ENCODE data around the gene ALKBH3.

Gene ALKBH3

DNA sequence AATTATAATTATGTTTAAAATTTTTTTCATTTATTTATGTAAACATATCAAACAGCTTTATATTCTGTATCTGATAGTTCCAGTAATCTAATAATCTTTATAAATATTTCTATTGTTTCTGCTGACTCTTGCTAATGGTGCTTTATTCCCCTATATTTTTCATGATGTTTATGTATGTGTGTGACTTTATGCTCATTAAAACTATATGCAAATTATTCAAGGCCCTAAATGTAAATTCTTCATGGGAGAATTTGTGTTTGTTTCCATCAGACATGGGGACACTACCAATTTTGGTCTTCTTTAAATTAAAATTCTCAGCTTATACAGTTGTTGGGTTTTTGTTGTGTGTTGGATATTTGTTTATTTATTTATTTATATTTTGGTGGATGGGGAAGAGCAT lies 13.7 kb upstream of the ALKBH3 start:
- Histone ChIP-seq H3K4me3 (ENCODE audit: low read length) (no peak overlapping the region), H2AFZ (ENCODE audit: low read depth, low read length) (no peak overlapping the region), H3K4me1 (ENCODE audit: insufficient read depth, low read length) (no peaks in the 10 kb centered on the region), H3K9me3 (ENCODE audit: low read length) (no peaks in the 10 kb centered on the region), H3K27me3 (ENCODE audit: insufficient read depth, low read length) (peaks cover 6% of the 10 kb centered on the region), H3K36me3 (ENCODE audit: insufficient read depth, low read length) (no peaks in the 10 kb centered on the region)

DNA sequence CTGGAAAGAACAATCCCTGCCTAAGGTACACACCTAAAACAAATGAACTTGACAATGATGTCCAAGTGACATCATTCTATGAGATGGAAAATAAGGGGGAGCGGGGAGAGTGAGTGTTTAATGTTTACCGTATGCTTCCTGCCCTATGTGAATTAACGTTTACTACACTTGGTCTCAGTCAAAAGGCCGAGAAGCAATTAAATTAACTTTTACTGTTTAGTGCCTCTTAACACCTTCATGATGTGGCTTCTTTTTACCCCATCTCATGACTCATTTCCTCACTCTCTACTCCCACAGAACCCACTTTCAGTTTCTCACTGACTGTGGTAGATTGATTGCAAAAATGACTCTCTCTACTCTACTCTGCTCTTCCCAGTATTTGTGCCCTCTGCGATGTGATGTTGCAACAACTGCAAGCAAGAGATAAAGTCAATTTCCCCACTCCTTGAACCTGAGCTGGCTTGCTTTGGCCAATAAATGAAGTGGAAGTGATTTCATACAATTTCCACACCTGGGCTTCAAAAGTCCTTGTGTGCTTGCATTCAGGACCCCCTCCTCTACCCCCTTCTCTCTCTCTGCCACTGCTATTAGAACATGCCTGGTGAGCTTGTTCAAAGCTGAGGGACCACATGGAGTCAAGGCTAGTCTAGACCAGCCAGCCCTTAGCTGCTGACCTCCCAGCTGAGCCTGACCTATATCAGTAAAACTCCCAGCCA lies 11.6 kb upstream of the ALKBH3 start:
- H3K36me3 ChIP-seq (ENCODE audit: insufficient read depth, low read length), result no peaks in the 10 kb centered on the region
- H2AFZ ChIP-seq (ENCODE audit: low read depth, low read length), result no peak overlapping the region
- peaks cover 15% of the 10 kb centered on the region for H3K27me3 ChIP-seq (ENCODE audit: insufficient read depth, low read length)
- no peak overlapping the region for H3K4me3 ChIP-seq (ENCODE audit: low read length)
- no peaks in the 10 kb centered on the region for H3K4me1 ChIP-seq (ENCODE audit: insufficient read depth, low read length)
- H3K9me3 ChIP-seq (ENCODE audit: low read length), result no peaks in the 10 kb centered on the region

DNA sequence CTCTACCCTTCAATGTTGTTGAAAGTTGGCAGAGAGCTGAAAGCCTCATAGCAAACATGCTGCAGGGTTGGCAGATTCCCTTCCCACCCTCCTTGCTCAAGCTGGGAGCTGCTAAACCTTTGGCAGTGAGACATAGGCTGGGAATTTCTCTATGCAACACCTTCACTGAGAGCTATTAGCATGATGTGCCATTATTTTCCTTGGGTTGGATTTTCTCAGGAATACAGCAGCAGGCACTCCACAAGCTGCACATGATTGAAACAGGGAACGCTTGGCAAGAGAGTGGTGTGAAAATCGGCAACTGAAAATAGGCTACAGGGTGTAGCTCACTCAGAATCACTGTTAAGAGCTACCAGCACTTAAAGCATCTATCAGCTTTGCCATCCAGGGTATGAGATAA lies 9.6 kb upstream of the ALKBH3 start:
- Histone ChIP-seq H3K4me1 (ENCODE audit: insufficient read depth, low read length) (no peaks in the 10 kb centered on the region), H3K9me3 (ENCODE audit: low read length) (no peaks in the 10 kb centered on the region), H2AFZ (ENCODE audit: low read depth, low read length) (no peak overlapping the region), H3K4me3 (ENCODE audit: low read length) (no peak overlapping the region), H3K27me3 (ENCODE audit: insufficient read depth, low read length) (peaks cover 23% of the 10 kb centered on the region), H3K36me3 (ENCODE audit: insufficient read depth, low read length) (no peaks in the 10 kb centered on the region)

DNA sequence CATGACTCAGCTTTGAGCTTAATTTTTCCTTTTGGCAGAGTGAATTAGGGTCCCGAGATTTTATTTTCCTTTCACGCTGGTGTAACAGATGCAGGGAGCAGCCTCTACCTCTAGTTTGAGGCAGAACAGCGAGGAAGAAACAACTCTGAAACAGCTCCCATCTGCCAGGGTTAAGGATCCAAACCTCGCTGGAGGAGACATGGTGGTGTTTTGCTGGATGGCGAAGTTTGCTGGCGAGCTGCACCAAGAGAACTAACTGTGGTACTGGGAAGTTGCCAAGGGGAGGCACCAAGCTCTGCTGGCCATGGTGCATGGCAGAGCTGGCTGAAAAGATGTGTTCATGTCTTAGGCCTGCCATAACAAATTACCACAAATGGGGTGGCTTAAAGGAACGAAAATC lies 7.6 kb upstream of the ALKBH3 start:
- no peaks in the 10 kb centered on the region for H3K36me3 ChIP-seq (ENCODE audit: insufficient read depth, low read length)
- H3K4me1 ChIP-seq (ENCODE audit: insufficient read depth, low read length), result no peaks in the 10 kb centered on the region
- H3K27me3 ChIP-seq (ENCODE audit: insufficient read depth, low read length), result peaks cover 25% of the 10 kb centered on the region
- H2AFZ ChIP-seq (ENCODE audit: low read depth, low read length), result no peak overlapping the region
- no peak overlapping the region for H3K4me3 ChIP-seq (ENCODE audit: low read length)
- no peaks in the 10 kb centered on the region for H3K9me3 ChIP-seq (ENCODE audit: low read length)

DNA sequence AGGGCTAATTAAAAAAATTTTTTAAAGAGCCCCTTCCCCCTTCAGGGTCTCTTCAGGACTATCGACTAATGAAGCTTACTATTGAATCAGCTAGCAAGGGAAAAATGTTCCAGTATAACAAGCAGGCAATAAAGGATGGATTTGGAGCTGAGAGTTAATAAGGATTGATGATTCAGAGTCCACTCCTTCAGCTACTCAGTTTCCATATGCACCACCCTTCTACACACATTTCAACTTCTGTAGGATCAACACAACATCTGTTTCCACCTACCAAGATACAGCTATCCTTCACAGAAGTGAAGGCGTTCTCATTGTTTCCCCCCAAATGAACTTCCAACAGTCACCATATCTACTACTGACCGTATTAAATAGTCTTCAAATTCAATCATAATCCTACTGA lies 6.6 kb upstream of the ALKBH3 start:
- H3K36me3 ChIP-seq (ENCODE audit: insufficient read depth, low read length), result no peaks in the 10 kb centered on the region
- no peak overlapping the region for H2AFZ ChIP-seq (ENCODE audit: low read depth, low read length)
- H3K4me1 ChIP-seq (ENCODE audit: insufficient read depth, low read length), result no peaks in the 10 kb centered on the region
- no peak overlapping the region for H3K4me3 ChIP-seq (ENCODE audit: low read length)
- no peaks in the 10 kb centered on the region for H3K9me3 ChIP-seq (ENCODE audit: low read length)
- peaks cover 28% of the 10 kb centered on the region for H3K27me3 ChIP-seq (ENCODE audit: insufficient read depth, low read length)

DNA sequence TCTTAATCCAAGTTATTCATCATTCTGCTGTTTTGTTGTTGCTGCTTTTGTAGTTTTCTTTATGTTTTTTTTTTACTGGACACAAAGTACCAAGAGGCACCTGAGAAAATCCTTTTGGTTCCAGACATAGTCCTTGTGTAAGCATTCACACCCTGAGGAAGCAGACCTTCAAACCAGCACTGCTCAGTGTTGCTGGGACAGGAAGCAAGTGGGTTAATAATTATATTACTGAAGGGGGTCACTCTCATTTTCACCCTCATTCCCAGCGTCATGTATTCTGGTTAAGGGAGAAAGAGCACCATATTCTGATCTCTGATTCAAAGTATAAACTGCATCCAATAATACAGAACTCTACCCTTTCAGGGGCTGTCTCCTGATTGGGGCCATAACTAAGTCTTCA lies 5.9 kb upstream of the ALKBH3 start:
- Histone ChIP-seq H2AFZ (ENCODE audit: low read depth, low read length) (no peak overlapping the region), H3K36me3 (ENCODE audit: insufficient read depth, low read length) (no peaks in the 10 kb centered on the region), H3K9me3 (ENCODE audit: low read length) (no peaks in the 10 kb centered on the region), H3K4me1 (ENCODE audit: insufficient read depth, low read length) (no peaks in the 10 kb centered on the region), H3K27me3 (ENCODE audit: insufficient read depth, low read length) (peaks cover 28% of the 10 kb centered on the region), H3K4me3 (ENCODE audit: low read length) (no peak overlapping the region)

DNA sequence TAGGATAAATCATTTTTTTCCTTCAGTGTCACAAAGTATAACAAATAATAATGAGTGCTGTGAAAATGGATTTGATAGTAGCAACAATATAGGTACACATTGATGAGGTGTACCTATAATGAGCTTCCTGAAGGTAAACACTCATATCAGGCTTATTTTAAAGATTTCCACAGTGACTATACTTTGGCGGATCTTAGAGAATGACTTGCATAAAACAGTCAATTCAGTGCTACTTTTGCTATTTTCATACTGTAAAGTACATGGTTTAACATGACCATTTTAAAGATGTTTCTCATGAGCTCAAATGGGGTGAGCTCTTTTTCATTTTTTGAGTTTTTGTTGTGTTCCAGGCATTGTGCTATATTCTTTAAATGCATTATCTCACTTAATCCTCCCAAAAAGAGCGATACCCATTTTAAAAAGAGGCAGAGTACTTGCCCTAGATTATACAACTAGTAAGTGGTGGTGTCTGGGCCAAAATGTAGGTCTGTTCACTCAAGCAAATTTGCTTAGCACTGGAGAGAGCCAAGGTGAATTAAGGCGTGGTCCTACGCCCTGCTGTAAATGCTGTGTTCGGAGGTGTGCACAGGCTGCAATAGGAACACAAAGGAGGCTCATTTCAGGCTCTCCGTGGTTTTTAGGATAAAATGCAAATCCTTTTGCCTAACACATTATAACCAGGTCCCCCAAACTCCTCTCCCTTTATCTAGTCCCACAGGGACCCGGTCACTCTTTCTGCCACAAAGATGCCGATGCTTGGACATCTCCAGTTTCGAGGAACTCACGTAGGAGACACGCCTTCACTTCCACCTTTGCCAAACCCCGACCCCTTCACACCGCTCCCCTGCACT lies 617 bp upstream of the ALKBH3 start:
- Histone ChIP-seq H3K4me1 (ENCODE audit: insufficient read depth, low read length) (peaks cover 8% of the 10 kb centered on the region), H2AFZ (ENCODE audit: low read depth, low read length) (peak overlapping the region; percentile 59), H3K4me3 (ENCODE audit: low read length) (peak overlapping the region; percentile 85)

DNA sequence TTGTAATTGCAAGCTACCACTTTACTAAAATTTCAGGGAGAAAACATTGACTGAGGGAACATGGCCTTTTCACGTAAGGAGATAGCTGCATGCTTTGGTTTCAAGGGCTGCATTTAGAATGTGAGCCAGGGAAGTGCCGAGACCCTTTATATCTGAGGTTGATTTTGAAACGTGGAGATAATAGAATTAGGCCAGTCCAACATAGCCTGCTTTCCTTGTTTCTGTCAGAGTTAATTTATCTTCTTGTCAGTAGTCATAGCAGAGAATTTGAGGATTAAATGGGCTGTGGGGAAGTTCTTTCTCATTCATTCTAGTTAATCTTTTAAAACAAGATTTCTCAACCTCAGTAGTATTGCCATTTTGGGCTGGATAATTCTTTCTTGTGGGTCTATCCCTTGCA lies 12.2 kb downstream of the ALKBH3 start:
- Histone ChIP-seq H3K27me3 (ENCODE audit: insufficient read depth, low read length) (no peaks in the 10 kb centered on the region), H3K4me3 (ENCODE audit: low read length) (no peak overlapping the region), H3K36me3 (ENCODE audit: insufficient read depth, low read length) (peaks cover 80% of the 10 kb centered on the region), H3K4me1 (ENCODE audit: insufficient read depth, low read length) (no peaks in the 10 kb centered on the region), H3K9me3 (ENCODE audit: low read length) (no peaks in the 10 kb centered on the region), H2AFZ (ENCODE audit: low read depth, low read length) (no peak overlapping the region)

More for the DNA sequence above, 617 bp upstream of the ALKBH3 start:
- peaks cover 9% of the 10 kb centered on the region for H3K27me3 ChIP-seq (ENCODE audit: insufficient read depth, low read length)
- H3K36me3 ChIP-seq (ENCODE audit: insufficient read depth, low read length), result peaks cover 20% of the 10 kb centered on the region
- H3K9me3 ChIP-seq (ENCODE audit: low read length), result no peaks in the 10 kb centered on the region

DNA sequence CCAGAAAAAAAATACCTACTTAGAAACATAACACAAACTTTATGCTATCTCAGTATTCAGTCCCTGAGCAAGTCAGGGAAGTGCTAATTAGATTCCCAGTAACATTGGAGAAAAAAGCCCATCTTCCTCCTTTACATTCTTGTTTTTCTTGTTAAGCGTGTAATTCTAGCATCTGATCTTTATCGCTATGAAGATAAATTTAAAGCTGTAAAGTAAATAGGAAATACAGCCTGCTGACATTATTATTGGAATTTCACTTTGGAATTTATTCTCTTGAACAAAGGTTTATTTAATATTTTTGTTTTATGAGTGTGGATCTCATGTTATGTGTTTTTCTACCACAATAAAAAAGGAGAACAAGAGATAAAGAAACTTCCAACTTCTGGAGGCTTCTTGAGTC lies 13.9 kb downstream of the ALKBH3 start:
- H3K36me3 ChIP-seq (ENCODE audit: insufficient read depth, low read length), result peaks cover 86% of the 10 kb centered on the region
- H3K4me1 ChIP-seq (ENCODE audit: insufficient read depth, low read length), result no peaks in the 10 kb centered on the region
- peaks cover 5% of the 10 kb centered on the region for H3K9me3 ChIP-seq (ENCODE audit: low read length)
- no peak overlapping the region for H2AFZ ChIP-seq (ENCODE audit: low read depth, low read length)
- no peaks in the 10 kb centered on the region for H3K27me3 ChIP-seq (ENCODE audit: insufficient read depth, low read length)
- no peak overlapping the region for H3K4me3 ChIP-seq (ENCODE audit: low read length)

DNA sequence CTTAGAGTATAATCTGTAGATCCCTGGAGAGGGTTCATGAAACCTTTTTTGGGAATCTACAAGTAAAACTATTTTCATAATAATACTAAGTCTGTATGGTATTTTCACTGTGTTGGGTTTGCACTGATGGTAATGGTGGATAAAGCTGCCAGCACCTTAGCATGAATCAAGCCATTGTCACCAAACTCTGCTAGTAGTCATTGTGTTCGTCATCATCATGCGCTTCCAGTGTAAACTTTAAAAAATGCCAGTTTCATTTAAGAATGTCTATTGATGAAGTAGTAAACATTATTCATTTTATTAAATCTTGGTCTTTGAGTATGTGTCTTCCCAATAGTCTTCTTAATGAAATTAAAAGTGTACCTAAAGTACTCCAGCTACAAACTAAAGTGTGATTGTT lies 15.0 kb downstream of the ALKBH3 start:
- no peaks in the 10 kb centered on the region for H3K4me1 ChIP-seq (ENCODE audit: insufficient read depth, low read length)
- no peak overlapping the region for H3K4me3 ChIP-seq (ENCODE audit: low read length)
- peaks cover 5% of the 10 kb centered on the region for H3K9me3 ChIP-seq (ENCODE audit: low read length)
- no peak overlapping the region for H2AFZ ChIP-seq (ENCODE audit: low read depth, low read length)
- H3K36me3 ChIP-seq (ENCODE audit: insufficient read depth, low read length), result peaks cover 82% of the 10 kb centered on the region
- no peaks in the 10 kb centered on the region for H3K27me3 ChIP-seq (ENCODE audit: insufficient read depth, low read length)

DNA sequence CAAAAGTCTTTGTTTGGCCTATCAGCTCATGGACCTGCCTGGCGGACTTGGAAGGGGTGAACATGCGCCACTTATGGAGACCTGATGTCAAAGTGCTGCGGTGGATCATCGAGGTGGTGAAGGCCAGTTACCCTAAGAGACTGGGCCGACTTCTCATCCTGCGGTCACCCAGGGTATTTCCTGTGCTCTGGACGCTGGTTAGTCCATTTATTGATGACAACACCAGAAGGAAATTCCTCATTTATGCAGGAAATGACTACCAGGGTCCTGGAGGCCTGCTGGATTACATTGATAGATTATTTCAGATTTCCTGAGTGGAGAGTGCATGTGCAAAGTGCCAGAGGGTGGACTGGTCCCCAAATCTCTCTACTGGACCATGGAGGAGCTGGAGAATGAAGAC lies 17.9 kb downstream of the ALKBH3 start:
- Histone ChIP-seq H3K4me3 (ENCODE audit: low read length) (no peak overlapping the region), H3K4me1 (ENCODE audit: insufficient read depth, low read length) (no peaks in the 10 kb centered on the region), H2AFZ (ENCODE audit: low read depth, low read length) (no peak overlapping the region), H3K9me3 (ENCODE audit: low read length) (peaks cover 5% of the 10 kb centered on the region), H3K27me3 (ENCODE audit: insufficient read depth, low read length) (no peaks in the 10 kb centered on the region), H3K36me3 (ENCODE audit: insufficient read depth, low read length) (peaks cover 81% of the 10 kb centered on the region)

DNA sequence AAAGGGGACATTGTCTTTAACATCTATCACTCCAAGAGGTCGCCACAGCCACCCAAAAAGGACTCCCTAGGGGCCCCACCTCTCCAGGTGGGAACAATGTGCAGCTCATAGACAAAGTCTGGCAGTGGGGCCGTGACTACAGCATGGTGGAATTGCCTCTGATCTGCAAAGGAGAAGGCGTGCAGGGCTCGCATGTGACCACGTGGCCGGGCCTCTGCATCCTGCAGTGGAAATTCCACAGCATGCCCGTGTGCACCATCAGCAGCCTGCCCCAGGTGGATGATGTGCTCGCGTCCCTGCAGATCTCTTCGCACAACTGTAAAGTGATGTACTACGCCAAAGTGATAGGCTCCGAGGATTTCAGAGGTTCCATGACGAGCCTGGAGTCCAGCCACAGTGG lies 18.5 kb downstream of the ALKBH3 start:
- Histone ChIP-seq H3K36me3 (ENCODE audit: insufficient read depth, low read length) (peaks cover 76% of the 10 kb centered on the region), H2AFZ (ENCODE audit: low read depth, low read length) (no peak overlapping the region), H3K27me3 (ENCODE audit: insufficient read depth, low read length) (no peaks in the 10 kb centered on the region), H3K4me3 (ENCODE audit: low read length) (no peak overlapping the region), H3K4me1 (ENCODE audit: insufficient read depth, low read length) (no peaks in the 10 kb centered on the region), H3K9me3 (ENCODE audit: low read length) (peaks cover 5% of the 10 kb centered on the region)

DNA sequence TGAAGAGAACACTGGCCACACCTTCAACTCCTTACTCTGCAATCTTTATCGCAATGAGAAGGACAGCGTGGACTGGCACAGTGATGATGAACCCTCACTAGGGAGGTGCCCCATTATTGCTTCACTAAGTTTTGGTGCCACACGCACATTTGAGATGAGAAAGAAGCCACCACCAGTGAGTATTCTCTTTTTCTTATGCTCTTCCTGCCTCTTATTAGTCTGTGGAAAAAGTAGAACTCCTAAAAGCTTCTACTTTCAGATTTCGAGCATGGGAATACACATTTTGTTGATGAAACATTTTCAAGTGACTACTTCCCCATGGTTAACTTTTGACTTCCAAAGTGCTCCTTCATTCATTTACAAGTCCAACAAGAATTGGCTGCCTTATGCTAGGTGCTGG lies 20.9 kb downstream of the ALKBH3 start:
- Histone ChIP-seq H3K4me1 (ENCODE audit: insufficient read depth, low read length) (peaks cover 18% of the 10 kb centered on the region), H3K4me3 (ENCODE audit: low read length) (no peak overlapping the region), H3K9me3 (ENCODE audit: low read length) (peaks cover 5% of the 10 kb centered on the region), H2AFZ (ENCODE audit: low read depth, low read length) (no peak overlapping the region), H3K36me3 (ENCODE audit: insufficient read depth, low read length) (peaks cover 57% of the 10 kb centered on the region), H3K27me3 (ENCODE audit: insufficient read depth, low read length) (no peaks in the 10 kb centered on the region)
